GM19372 (cell line): ENCODE results near the gene CNTLN.
"Not testable (repeated sequence)": the region's sequence is repeated elsewhere in the genome, so short reads cannot be mapped to it uniquely, and the experiment has no call there.

ENCODE experiments used
- ATAC-seq: cut with Tn5 transposase; IDR thresholded peaks from one replicate; pipeline ENCODE4 v1.9.1; 2021; ENCODE audit warnings: mild to moderate bottlenecking, low read depth, moderate library complexity; ENCODE audit not compliant: unreplicated experiment

Gene CNTLN

GRCh38 chr9:17185481-17186029 is 50.7 kb downstream of the CNTLN start:
- no peak for ATAC-seq

- ATAC-seq: no peak
Observed at GRCh38 chr9:17191082-17191481, 56.2 kb downstream of the CNTLN start.

GRCh38 chr9:17204611-17205152 is 69.8 kb downstream of the CNTLN start:
- ATAC-seq: no peak

GRCh38 chr9:17216011-17216410 is 81.2 kb downstream of the CNTLN start:
- ATAC-seq: no peak

GRCh38 chr9:17216646-17217045 is 81.8 kb downstream of the CNTLN start:
- no peak for ATAC-seq

GRCh38 chr9:17217272-17217671 is 82.4 kb downstream of the CNTLN start:
- ATAC-seq: no peak

GRCh38 chr9:17219261-17219660 is 84.4 kb downstream of the CNTLN start:
- ATAC-seq: no peak

- ATAC-seq: no peak
Observed at GRCh38 chr9:17222932-17223331, 88.1 kb downstream of the CNTLN start.

- no peak for ATAC-seq
Observed at GRCh38 chr9:17225407-17225806, 90.6 kb downstream of the CNTLN start.

- no peak for ATAC-seq
Observed at GRCh38 chr9:17229945-17230560, 95.2 kb downstream of the CNTLN start.

- no peak for ATAC-seq
Observed at GRCh38 chr9:17230646-17231045, 95.8 kb downstream of the CNTLN start.

GRCh38 chr9:17236147-17236546 is 101.3 kb downstream of the CNTLN start:
- ATAC-seq: no peak

- no peak for ATAC-seq
Observed at GRCh38 chr9:17246770-17247169, 111.9 kb downstream of the CNTLN start.

GRCh38 chr9:17251100-17251499 is 116.3 kb downstream of the CNTLN start:
- no peak for ATAC-seq

GRCh38 chr9:17268531-17269188 is 133.8 kb downstream of the CNTLN start:
- not testable (repeated sequence) for ATAC-seq

- no peak for ATAC-seq
Observed at GRCh38 chr9:17269799-17270198, 135.0 kb downstream of the CNTLN start.

GRCh38 chr9:17272536-17272935 is 137.7 kb downstream of the CNTLN start:
- ATAC-seq: no peak

- no peak for ATAC-seq
Observed at GRCh38 chr9:17280350-17281012, 145.6 kb downstream of the CNTLN start.

- ATAC-seq: not testable (repeated sequence)
Observed at GRCh38 chr9:17290673-17291072, 155.8 kb downstream of the CNTLN start.

GRCh38 chr9:17291766-17292165 is 156.9 kb downstream of the CNTLN start:
- ATAC-seq: no peak

GRCh38 chr9:17293685-17294084 is 158.8 kb downstream of the CNTLN start:
- no peak for ATAC-seq
